ENCODE measurements around the gene OR51E1. TPM values are rescaled to one million over a fixed set of nuclear protein-coding genes. Genes with fewer than 3 reads are reported as not detected.

OR51E1 gene
- polyA plus RNA-seq, 3 donors: not detected

DNA sequence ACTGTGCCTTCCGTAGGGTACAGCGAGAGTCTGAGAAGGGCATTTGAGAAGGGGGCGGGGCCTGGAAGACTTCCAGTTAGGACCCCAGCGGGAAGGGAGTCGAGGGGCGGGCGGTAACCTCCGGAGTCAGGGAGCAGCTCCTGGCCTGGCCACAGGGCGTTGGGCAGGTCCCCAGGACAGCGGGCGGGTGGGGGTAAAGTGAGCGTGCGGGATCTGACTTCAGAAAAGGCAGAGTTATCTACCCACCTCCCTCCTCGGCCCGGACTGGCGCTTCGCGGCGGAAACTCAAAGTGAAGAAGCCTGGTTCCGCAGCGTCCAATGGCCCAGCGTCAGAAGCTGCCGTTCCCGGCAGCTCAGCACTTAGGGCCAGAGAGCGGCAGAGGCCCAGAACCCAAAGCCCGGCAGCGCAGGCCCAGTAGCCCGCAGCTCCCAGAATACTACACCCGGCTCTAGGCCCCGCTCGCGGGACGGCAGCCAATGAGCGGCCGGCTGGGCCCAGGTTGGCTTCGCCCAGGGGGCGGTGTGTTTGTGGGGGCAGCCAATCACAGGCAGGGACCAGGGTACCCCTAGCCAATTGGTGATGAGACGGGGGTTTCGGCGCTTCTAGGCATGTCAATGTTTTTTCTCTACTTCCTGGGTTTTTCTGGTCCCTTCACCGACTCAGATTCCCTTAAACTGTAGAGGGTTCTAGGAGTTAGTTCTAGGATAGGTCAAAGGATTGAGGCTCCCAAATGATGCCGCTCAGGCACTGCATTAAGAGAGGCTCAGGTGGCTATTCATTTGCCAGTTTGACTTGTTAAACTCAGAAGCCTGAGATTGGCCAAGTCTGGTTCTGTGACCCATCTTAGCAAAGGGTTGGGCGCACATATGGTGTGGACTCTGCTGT is 35.8 kb upstream of the OR51E1 start, which contains the start of gene TRIM68:
TSS of gene TRIM68 (minus strand) at position 451 of the 886 bp plus-strand sequence. CDS start 2,727 bp downstream, outside the sequence.
- no peak for TF ChIP-seq CTCF (IDR thresholded peaks at IDR 0.05)
- 5% methylated on average over 28 of the region's 43 CpGs for WGBS (ENCODE audit: insufficient coverage)
- Histone ChIP-seq H3K79me2 (ENCODE audit: insufficient read depth, low read length) (no peaks in the 10 kb centered on the region), H3K9me3 (replicated peaks in 1 of 2; ENCODE audit: control insufficient read depth in 1 of 2, insufficient read depth in 1 of 2, low read length in 2 of 2) (no peaks in the 10 kb centered on the region), H3K27ac (ENCODE audit: low read depth in 1 of 2, low read length in 2 of 2) (peak within 1 kb of the TSS; percentile 82 to 86), H2AFZ (ENCODE audit: insufficient read depth, low read depth, low read length, poor library complexity, severe bottlenecking) (peak within 1 kb of the TSS; percentile 91), H3K9ac (ENCODE audit: insufficient read depth, low read length, poor library complexity, severe bottlenecking) (peak within 1 kb of the TSS; percentile 83), H4K20me1 (ENCODE audit: insufficient read depth, low read length) (no peaks in the 10 kb centered on the region), H3K36me3 (replicated peaks in 1 of 2; ENCODE audit: control insufficient read depth in 1 of 2, insufficient read depth in 2 of 2, low read length in 2 of 2) (peaks cover 0 to 26% of the 10 kb centered on the region in 2 donors), H3K27me3 (ENCODE audit: control insufficient read depth in 2 of 2, insufficient read depth in 2 of 2, low read length in 2 of 2) (no peaks in the 10 kb centered on the region), H3K4me1 (ENCODE audit: control insufficient read depth in 1 of 2, insufficient read depth in 2 of 2, low read length in 2 of 2) (peaks cover 21 to 27% of the 10 kb centered on the region in 2 donors), H3K4me2 (replicated peaks; ENCODE audit: extremely low read depth, low read length, poor library complexity, severe bottlenecking) (peak within 1 kb of the TSS; percentile 91), H3K4me3 (replicated peaks in 1 of 3; ENCODE audit: low read depth in 2 of 3, low read length in 3 of 3) (peak within 1 kb of the TSS; percentile 55 to 85 (median 71))
- H3K36me3 Mint-ChIP-seq: peaks cover 18 to 20% of the 10 kb centered on the region in 2 donors
- peak within 1 kb of the TSS; percentile 92 to 95 for H3K4me3 Mint-ChIP-seq
- peak; percentile 83 to 92 (median 89) for DNase-seq
- H3K27ac Mint-ChIP-seq: peak within 1 kb of the TSS; percentile 85 to 92 (median 90)
- H3K27me3 Mint-ChIP-seq (ENCODE audit: low read depth in 3 of 3): peaks cover 0 to 2% (median 2%) of the 10 kb centered on the region in 3 donors
- peaks cover 32% of the 10 kb centered on the region for H3K4me1 Mint-ChIP-seq
- intact Hi-C loops (cut with micrococcal nuclease): no loop called here
- no peaks in the 10 kb centered on the region for H3K9me3 Mint-ChIP-seq

DNA sequence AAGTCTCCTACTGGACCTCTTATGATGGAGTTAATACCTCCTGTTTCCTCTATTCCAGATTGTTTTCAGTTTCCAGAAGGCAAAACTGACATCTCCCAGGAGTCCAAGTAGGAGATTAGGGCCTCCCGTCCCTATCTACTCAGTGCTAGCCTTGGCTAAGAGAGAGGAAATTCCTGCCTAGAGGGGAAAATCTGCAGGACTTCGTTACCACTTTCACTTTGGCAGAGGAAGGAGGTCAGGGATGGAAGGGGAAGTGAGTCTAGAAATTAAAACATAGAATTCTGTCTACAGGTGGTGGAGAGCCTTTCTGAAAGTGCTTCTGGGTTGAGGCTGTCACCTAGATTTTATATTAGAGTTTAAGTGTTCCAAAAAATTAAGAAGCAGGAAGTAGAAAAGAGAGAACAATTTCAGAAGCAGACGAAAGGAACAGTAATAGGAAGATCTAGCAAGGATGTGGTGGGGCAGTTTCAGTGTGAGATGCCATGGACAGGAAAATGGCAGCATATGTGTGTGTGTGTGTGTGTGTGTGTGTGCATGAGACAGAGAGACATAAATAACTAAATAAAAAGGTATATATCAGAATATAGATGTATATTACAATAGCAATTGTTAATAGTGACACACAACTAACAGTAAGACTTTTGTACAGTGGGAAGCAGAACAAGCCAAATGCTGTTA is 33.4 kb upstream of the OR51E1 start:
- no peaks in the 10 kb centered on the region for H3K9me3 Mint-ChIP-seq
- H3K9ac ChIP-seq (ENCODE audit: insufficient read depth, low read length, poor library complexity, severe bottlenecking): no peak overlapping the region
- peak overlapping the region in 4 of 7 donors; percentile 11 to 74 (median 18) for H3K27ac Mint-ChIP-seq
- peak overlapping the region; percentile 28 to 81 for H3K4me3 Mint-ChIP-seq
- H3K4me1 Mint-ChIP-seq: peaks cover 32% of the 10 kb centered on the region
- peak in 2 of 3 donors; percentile 9 to 24 for DNase-seq
- peaks cover 0 to 2% of the 10 kb centered on the region in 2 donors for H3K36me3 ChIP-seq (replicated peaks in 1 of 2; ENCODE audit: control insufficient read depth in 1 of 2, insufficient read depth in 2 of 2, low read length in 2 of 2)
- WGBS (ENCODE audit: insufficient coverage): 0% methylated on average over 2 of the region's 3 CpGs
- no peak for TF ChIP-seq CTCF (IDR thresholded peaks at IDR 0.05)
- no peaks in the 10 kb centered on the region for H3K27me3 ChIP-seq (ENCODE audit: control insufficient read depth in 2 of 2, insufficient read depth in 2 of 2, low read length in 2 of 2)
- H3K36me3 Mint-ChIP-seq: no peaks in the 10 kb centered on the region
- no peaks in the 10 kb centered on the region for H4K20me1 ChIP-seq (ENCODE audit: insufficient read depth, low read length)
- no peaks in the 10 kb centered on the region for H3K9me3 ChIP-seq (replicated peaks in 1 of 2; ENCODE audit: control insufficient read depth in 1 of 2, insufficient read depth in 1 of 2, low read length in 2 of 2)
- peaks cover 0 to 7% (median 3%) of the 10 kb centered on the region in 3 donors for H3K27me3 Mint-ChIP-seq (ENCODE audit: low read depth in 3 of 3)
- H2AFZ ChIP-seq (ENCODE audit: insufficient read depth, low read depth, low read length, poor library complexity, severe bottlenecking): peak overlapping the region; percentile 91
- peak overlapping the region in 1 of 3 experiments; percentile 52 for H3K4me3 ChIP-seq (replicated peaks in 1 of 3; ENCODE audit: low read depth in 2 of 3, low read length in 3 of 3)
- H3K27ac ChIP-seq (ENCODE audit: low read depth in 1 of 2, low read length in 2 of 2): peak overlapping the region in 1 of 2 donors; percentile 17
- H3K4me2 ChIP-seq (replicated peaks; ENCODE audit: extremely low read depth, low read length, poor library complexity, severe bottlenecking): peak overlapping the region; percentile 59
- no peaks in the 10 kb centered on the region for H3K79me2 ChIP-seq (ENCODE audit: insufficient read depth, low read length)
- intact Hi-C loops (cut with micrococcal nuclease): no loop called here
- H3K4me1 ChIP-seq (ENCODE audit: control insufficient read depth in 1 of 2, insufficient read depth in 2 of 2, low read length in 2 of 2): peaks cover 21 to 27% of the 10 kb centered on the region in 2 donors

All from CD14-positive monocyte (primary cell).